ENCODE measurements around the gene CLSTN2. TPM values are rescaled to one million over a fixed set of nuclear protein-coding genes. Genes with fewer than 3 reads are reported as not detected.
A peak's percentile ranks its signal among the peaks of the same experiment; 100 is the strongest.

The CLSTN2 gene
- total RNA-seq, 1 donor from 2014 or later: not detected

DNA sequence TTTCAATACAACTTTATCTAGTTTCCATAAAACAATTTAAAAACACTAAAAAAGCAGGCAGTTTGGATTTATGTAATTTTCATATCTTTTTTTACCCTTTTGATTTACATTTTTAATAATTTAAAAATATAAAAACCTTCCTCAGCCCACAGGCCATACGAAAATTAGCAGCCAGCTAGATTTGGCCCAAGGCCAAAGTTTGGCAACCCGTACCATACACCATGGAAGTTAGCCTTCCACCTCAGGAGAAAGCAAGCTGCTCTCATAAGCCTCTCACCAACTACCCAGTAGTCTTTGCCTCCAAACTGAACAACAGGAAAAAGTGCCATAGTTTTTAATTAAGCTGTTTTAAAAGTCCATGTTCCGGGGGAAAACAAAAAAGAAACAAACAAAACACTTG lies 635.6 kb downstream of the CLSTN2 start:
- DNase-seq: no peak
- Mint-ChIP-seq H3K9me3 (no peaks in the 10 kb centered on the region), H3K27me3 (no peaks in the 10 kb centered on the region), H3K4me1 (no peaks in the 10 kb centered on the region), H3K4me3 (no peak overlapping the region), H3K27ac (no peak overlapping the region), H3K36me3 (ENCODE audit: low read depth) (no peaks in the 10 kb centered on the region)
- intact Hi-C loops (cut with micrococcal nuclease): no loop called here

DNA sequence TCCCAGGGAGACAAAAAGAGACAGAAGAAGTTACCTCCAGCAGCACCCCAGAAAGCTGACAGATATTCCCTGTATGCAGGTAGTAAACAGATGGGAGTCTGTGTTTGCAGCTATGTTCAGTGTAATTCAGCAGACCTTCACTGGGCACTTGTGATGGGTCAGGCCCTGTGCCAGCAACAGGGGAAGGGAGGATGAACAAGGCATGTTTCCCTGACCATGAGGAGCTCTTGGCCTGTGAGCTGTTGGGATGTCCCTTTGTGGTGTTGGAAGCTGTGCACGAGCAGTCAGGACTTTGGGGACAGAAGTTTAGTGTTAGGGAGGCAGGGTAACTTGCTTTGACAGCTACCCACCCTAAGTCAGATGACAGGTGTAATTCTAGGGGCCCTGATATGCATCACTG lies 636.9 kb downstream of the CLSTN2 start:
- no peaks in the 10 kb centered on the region for H3K27me3 Mint-ChIP-seq
- no peak overlapping the region for H3K4me3 Mint-ChIP-seq
- H3K36me3 Mint-ChIP-seq (ENCODE audit: low read depth): no peaks in the 10 kb centered on the region
- no peaks in the 10 kb centered on the region for H3K9me3 Mint-ChIP-seq
- no peak for DNase-seq
- intact Hi-C loops (cut with micrococcal nuclease): no loop called here
- H3K27ac Mint-ChIP-seq: no peak overlapping the region
- H3K4me1 Mint-ChIP-seq: no peaks in the 10 kb centered on the region

DNA sequence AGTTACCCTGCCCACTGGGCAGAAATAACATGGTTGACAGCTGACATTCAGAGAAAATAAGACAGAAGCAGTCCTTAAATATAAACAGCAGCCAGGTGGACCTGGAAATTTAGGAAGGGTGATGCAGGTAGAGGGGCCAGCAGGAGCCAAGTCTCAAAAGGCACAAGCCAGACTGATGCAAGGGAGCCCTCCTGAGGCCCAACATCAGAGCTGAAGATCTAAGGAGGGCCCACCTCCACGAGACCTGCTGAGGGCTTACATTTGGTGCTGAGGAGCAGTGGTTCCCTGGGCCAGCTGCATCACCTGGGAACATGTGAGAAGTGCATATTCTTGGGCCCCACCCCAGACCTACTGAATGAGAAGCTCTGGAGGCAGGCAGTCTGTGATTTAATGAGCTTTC lies 637.3 kb downstream of the CLSTN2 start:
- Mint-ChIP-seq H3K4me3 (no peak overlapping the region), H3K4me1 (no peaks in the 10 kb centered on the region), H3K27ac (no peak overlapping the region), H3K9me3 (no peaks in the 10 kb centered on the region), H3K36me3 (ENCODE audit: low read depth) (no peaks in the 10 kb centered on the region), H3K27me3 (no peaks in the 10 kb centered on the region)
- intact Hi-C loops (cut with micrococcal nuclease): no loop called here
- DNase-seq: no peak

DNA sequence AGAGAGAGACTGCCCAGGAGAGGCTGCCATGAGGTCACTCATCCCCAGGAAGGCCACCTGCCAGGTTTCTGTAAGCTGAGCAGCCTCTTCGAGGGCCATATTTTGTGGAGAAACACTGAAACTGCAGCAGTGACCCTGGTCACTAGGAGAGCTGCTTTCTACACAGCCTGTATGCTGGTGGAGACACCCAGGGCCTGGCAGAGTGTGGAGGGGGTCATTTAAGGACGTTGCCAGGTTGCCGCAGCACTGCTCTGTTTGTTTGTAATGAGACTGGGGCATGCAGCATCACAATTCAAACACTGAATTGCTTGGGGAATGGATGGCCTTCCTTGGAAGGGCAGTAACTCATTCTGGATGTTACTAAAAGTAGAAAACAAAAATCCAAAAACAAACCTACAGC lies 638.0 kb downstream of the CLSTN2 start:
- Mint-ChIP-seq H3K9me3 (no peaks in the 10 kb centered on the region), H3K36me3 (ENCODE audit: low read depth) (no peaks in the 10 kb centered on the region), H3K27me3 (no peaks in the 10 kb centered on the region), H3K4me3 (no peak overlapping the region), H3K4me1 (no peaks in the 10 kb centered on the region), H3K27ac (no peak overlapping the region)
- DNase-seq: no peak
- intact Hi-C loops (cut with micrococcal nuclease): no loop called here

GRCh38 chr3:140574375-140574774 lies 639.4 kb downstream of the CLSTN2 start:
- intact Hi-C loops (cut with micrococcal nuclease): no loop called here
- Mint-ChIP-seq H3K36me3 (ENCODE audit: low read depth) (no peaks in the 10 kb centered on the region), H3K4me1 (no peaks in the 10 kb centered on the region), H3K27me3 (no peaks in the 10 kb centered on the region), H3K27ac (no peak overlapping the region), H3K9me3 (no peaks in the 10 kb centered on the region), H3K4me3 (no peak overlapping the region)
- no peak for DNase-seq

DNA sequence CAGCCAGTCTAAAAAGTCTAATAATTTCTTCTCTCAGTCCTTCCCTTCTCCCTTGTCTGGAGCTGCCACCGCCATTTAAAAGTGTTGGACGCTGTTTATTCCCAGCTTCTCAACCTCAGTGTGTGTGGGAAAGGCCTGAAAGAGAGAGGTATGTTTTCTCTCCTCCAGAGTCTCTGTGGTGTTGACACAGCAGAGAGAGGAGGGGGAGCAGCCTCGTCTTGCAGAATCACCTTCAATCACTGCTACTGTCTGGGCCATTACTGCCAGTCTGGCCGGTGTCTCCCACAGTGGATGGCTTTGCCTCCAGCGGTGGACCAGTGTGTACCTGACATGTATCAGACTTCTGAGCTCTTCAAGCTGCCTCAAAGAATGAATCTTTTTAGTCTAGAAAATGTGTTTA lies 641.5 kb downstream of the CLSTN2 start:
- H3K27ac Mint-ChIP-seq: no peak overlapping the region
- no peaks in the 10 kb centered on the region for H3K9me3 Mint-ChIP-seq
- no peaks in the 10 kb centered on the region for H3K4me1 Mint-ChIP-seq
- no peaks in the 10 kb centered on the region for H3K36me3 Mint-ChIP-seq (ENCODE audit: low read depth)
- intact Hi-C loops (cut with micrococcal nuclease): no loop called here
- H3K4me3 Mint-ChIP-seq: no peak overlapping the region
- H3K27me3 Mint-ChIP-seq: no peaks in the 10 kb centered on the region
- no peak for DNase-seq

DNA sequence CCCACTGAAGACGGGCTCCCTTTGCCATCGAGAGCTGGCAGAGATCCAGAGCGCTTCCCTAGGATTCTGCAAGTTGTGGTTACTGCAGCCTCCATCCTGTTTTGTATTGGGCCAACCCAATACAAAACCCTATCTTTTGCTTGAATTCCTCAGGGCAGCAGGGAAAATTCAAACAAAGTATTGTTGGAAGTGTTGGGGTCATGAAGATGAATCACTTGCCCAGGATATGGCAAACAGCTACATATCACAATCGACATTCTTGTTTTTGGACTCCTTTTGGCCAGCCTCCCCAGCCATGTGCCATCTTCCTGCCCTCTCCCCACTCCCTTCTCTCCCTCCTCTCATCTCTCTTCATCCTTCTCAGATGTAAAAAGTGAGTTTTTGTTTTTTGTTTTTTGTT lies 642.9 kb downstream of the CLSTN2 start:
- Mint-ChIP-seq H3K27me3 (no peaks in the 10 kb centered on the region), H3K9me3 (no peaks in the 10 kb centered on the region), H3K4me3 (no peak overlapping the region), H3K4me1 (no peaks in the 10 kb centered on the region), H3K27ac (no peak overlapping the region), H3K36me3 (ENCODE audit: low read depth) (no peaks in the 10 kb centered on the region)
- no peak for DNase-seq
- intact Hi-C loops (cut with micrococcal nuclease): no loop called here

GRCh38 chr3:140579260-140579659 lies 644.3 kb downstream of the CLSTN2 start:
- Mint-ChIP-seq H3K27me3 (no peaks in the 10 kb centered on the region), H3K4me1 (no peaks in the 10 kb centered on the region), H3K27ac (no peak overlapping the region), H3K4me3 (no peak overlapping the region), H3K9me3 (no peaks in the 10 kb centered on the region), H3K36me3 (ENCODE audit: low read depth) (no peaks in the 10 kb centered on the region)
- intact Hi-C loops (cut with micrococcal nuclease): no loop called here
- DNase-seq: no peak

GRCh38 chr3:140580746-140581145 lies 645.8 kb downstream of the CLSTN2 start:
- Mint-ChIP-seq H3K4me3 (no peak overlapping the region), H3K27ac (no peak overlapping the region), H3K9me3 (no peaks in the 10 kb centered on the region), H3K27me3 (peaks cover 1% of the 10 kb centered on the region), H3K36me3 (ENCODE audit: low read depth) (no peaks in the 10 kb centered on the region), H3K4me1 (no peaks in the 10 kb centered on the region)
- intact Hi-C loops (cut with micrococcal nuclease): no loop called here
- DNase-seq: no peak

- H3K4me3 Mint-ChIP-seq: no peak overlapping the region
- intact Hi-C loops (cut with micrococcal nuclease): no loop called here
- H3K9me3 Mint-ChIP-seq: no peaks in the 10 kb centered on the region
- no peaks in the 10 kb centered on the region for H3K36me3 Mint-ChIP-seq (ENCODE audit: low read depth)
- peaks cover 6% of the 10 kb centered on the region for H3K27me3 Mint-ChIP-seq
- no peaks in the 10 kb centered on the region for H3K4me1 Mint-ChIP-seq
- H3K27ac Mint-ChIP-seq: no peak overlapping the region
- DNase-seq: no peak
Measured at GRCh38 chr3:140584549-140584948, 649.6 kb downstream of the CLSTN2 start.

DNA sequence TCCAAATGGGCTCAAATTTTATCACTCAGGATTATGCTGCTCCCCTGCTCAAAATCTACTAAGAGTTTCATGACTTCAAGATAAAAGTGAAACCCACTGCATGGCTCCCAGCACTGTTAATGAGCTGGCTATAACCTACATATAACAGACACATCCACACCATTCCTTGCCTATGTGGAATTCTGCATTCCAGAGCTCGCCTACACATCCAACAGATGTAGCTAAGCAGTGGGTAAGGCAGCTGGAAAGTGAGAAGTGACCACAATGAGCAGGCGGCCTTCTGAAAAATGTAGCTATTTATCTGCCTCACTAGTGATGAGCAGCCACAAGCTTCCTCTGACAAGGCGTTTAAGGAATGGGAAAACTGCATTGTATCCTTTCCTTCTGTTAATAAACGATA lies 650.8 kb downstream of the CLSTN2 start:
- Mint-ChIP-seq H3K9me3 (no peaks in the 10 kb centered on the region), H3K36me3 (ENCODE audit: low read depth) (no peaks in the 10 kb centered on the region), H3K4me3 (no peak overlapping the region), H3K4me1 (no peaks in the 10 kb centered on the region), H3K27ac (no peak overlapping the region), H3K27me3 (peaks cover 6% of the 10 kb centered on the region)
- intact Hi-C loops (cut with micrococcal nuclease): no loop called here
- no peak for DNase-seq

DNA sequence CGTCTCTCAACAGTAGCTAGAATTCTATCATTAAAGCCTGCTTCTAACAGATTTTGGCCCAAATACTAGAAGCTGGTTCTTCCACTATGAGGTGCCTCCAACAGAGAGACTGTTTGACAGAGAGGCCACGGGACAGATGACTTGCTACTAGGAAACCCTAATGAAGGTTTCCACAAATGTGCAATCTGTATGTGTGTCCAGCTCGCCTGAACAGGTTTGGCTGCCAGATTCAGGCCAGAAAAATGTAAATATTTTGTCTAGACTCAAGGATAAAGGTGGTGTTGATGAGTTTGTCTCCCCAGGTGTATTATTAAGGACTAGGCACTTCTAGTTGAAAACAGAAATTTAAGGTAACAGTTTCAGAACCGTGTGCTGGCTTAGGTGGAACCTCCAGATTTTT lies 651.3 kb downstream of the CLSTN2 start:
- peaks cover 6% of the 10 kb centered on the region for H3K27me3 Mint-ChIP-seq
- no peak overlapping the region for H3K27ac Mint-ChIP-seq
- no peak for DNase-seq
- no peak overlapping the region for H3K4me3 Mint-ChIP-seq
- no peaks in the 10 kb centered on the region for H3K36me3 Mint-ChIP-seq (ENCODE audit: low read depth)
- intact Hi-C loops (cut with micrococcal nuclease): no loop called here
- no peaks in the 10 kb centered on the region for H3K4me1 Mint-ChIP-seq
- no peaks in the 10 kb centered on the region for H3K9me3 Mint-ChIP-seq

- no peak overlapping the region for H3K4me3 Mint-ChIP-seq
- DNase-seq: no peak
- H3K4me1 Mint-ChIP-seq: no peaks in the 10 kb centered on the region
- intact Hi-C loops (cut with micrococcal nuclease): no loop called here
- H3K27ac Mint-ChIP-seq: no peak overlapping the region
- no peaks in the 10 kb centered on the region for H3K9me3 Mint-ChIP-seq
- H3K36me3 Mint-ChIP-seq (ENCODE audit: low read depth): no peaks in the 10 kb centered on the region
- H3K27me3 Mint-ChIP-seq: peaks cover 9% of the 10 kb centered on the region
Measured at GRCh38 chr3:140588558-140588957, 653.6 kb downstream of the CLSTN2 start.

DNA sequence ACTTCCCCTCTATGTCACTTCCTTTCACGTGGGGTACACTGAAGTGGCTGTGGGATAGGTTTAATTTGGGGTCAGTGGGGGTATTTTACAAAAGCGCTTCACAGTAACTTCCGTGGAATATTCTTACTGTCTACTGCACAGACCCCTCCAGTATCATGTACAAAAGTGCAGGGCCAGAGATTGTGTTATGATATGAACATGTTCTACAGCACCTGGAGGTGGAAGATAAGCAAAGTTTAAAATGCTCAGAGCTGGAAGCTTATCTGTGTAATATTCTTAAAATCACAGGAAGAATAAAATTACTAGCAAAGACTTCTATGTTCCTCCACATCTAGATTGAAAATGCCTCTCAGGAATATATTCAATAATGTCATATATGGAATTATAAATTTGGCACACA lies 658.8 kb downstream of the CLSTN2 start:
- H3K27ac Mint-ChIP-seq: no peak overlapping the region
- no peaks in the 10 kb centered on the region for H3K36me3 Mint-ChIP-seq (ENCODE audit: low read depth)
- H3K9me3 Mint-ChIP-seq: no peaks in the 10 kb centered on the region
- intact Hi-C loops (cut with micrococcal nuclease): no loop called here
- DNase-seq: peak; percentile 24
- no peaks in the 10 kb centered on the region for H3K4me1 Mint-ChIP-seq
- no peak overlapping the region for H3K4me3 Mint-ChIP-seq
- H3K27me3 Mint-ChIP-seq: peaks cover 2% of the 10 kb centered on the region

- H3K27me3 Mint-ChIP-seq: peaks cover 2% of the 10 kb centered on the region
- no peak overlapping the region for H3K27ac Mint-ChIP-seq
- no peak for DNase-seq
- intact Hi-C loops (cut with micrococcal nuclease): no loop called here
- no peaks in the 10 kb centered on the region for H3K9me3 Mint-ChIP-seq
- no peak overlapping the region for H3K4me3 Mint-ChIP-seq
- H3K4me1 Mint-ChIP-seq: no peaks in the 10 kb centered on the region
- no peaks in the 10 kb centered on the region for H3K36me3 Mint-ChIP-seq (ENCODE audit: low read depth)
Measured at GRCh38 chr3:140595295-140595694, 660.3 kb downstream of the CLSTN2 start.
